Tracheal epithelial cell (primary cell): Measurements from ENCODE around the gene MTCL1. TPM values are rescaled to one million over a fixed set of nuclear protein-coding genes. Genes with fewer than 3 reads are reported as not detected.

ENCODE experiments used
- total RNA-seq: library from RNA; depleted of rRNA; stranded (reverse); fragments of >200 nt; gene quantifications from 2 replicates; pipeline ENCODE4 v1.2.1, GENCODE V29; 2014

MTCL1 gene
- total RNA-seq: 10.0 and 12.3 TPM in 2 replicates

GRCh38 chr18:8705238-8705960 is at the start of gene MTCL1:
TSS of gene MTCL1 (plus strand) at chr18:8705556. CDS start at chr18:8705661, 105 bp downstream.

Other genes starting within 250 kb of the MTCL1 start
- gene RAB12, start 96.1 kb upstream of the MTCL1 start, total RNA-seq: 65.1 and 69.3 TPM in 2 replicates